ENCODE results near the gene QARS1.
A peak's percentile ranks its signal among the peaks of the same experiment; 100 is the strongest.

QARS1 gene

DNA sequence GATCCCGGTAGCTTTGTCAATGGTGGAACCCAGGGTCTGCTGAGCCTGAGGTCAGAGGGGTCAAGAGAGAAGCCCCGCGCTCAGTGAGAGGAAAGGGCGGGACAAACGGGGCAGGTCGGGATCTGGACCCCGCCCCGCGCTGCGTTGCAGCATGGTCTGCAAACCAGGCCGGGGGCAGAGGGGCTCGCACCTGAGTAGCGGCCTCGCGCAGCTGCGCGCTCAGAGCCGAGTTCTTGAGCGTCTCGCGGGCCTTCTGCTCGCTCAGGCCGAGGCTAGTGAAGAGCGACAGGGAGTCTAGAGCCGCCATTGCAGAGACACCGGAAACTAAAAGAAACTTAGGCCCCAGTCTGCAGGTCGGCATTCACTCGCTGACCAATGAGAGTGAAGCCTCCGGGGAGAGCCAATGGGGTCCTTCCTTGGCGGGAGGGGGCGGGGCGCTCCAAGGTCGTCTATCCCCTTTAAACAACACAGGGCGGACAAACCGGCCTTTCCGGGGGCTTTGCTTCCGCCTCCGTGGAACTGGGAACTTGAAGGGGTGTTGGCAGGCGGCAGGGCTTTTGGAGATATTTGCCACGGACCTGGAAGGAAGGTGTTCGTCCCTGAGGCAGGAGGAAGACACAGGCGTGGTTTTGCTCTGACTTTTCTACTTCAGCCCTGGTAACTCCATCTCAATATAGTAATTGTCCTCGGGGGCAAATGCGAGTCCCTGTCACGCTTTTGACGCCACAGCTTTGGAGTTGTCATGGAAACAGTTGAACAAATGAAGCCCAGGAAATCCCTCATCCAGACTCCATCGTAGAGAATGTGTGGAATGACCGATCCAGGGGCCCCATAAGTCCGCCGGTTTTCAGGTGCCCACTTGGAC lies at the start of gene QARS1:
QARS1 (minus strand) TSS at position 331 of the 865 bp plus-strand sequence; CDS start at position 307, 24 bp downstream.
- peak; percentile 96 for DNase-seq

DNA sequence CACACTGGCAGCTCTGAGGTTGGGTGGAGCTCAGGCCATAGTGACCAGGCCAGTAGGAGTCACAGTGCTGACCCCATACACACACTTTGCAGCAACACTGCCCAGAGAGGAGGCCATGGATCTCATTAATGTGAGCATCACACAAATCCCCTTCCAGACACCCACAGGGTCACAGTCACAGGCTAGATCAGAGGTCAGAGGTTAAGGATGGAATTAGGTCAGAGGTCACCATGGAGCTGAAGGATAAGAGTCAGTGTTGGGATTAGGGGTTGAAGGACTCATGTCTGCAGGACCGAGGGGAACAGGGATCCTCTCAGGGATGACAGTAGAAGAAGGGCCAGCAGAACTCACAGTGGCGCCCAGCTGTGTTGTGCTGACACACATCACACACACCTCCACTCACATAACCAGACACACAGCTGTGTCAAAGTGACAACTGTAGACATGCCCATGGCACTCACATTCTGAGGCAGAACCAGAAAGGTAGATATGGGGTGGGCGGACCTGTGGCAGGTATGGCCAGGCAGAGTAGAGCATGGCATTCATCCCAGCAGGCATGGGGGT lies 48.9 kb upstream of the QARS1 start:
- DNase-seq, result no peak

DNA sequence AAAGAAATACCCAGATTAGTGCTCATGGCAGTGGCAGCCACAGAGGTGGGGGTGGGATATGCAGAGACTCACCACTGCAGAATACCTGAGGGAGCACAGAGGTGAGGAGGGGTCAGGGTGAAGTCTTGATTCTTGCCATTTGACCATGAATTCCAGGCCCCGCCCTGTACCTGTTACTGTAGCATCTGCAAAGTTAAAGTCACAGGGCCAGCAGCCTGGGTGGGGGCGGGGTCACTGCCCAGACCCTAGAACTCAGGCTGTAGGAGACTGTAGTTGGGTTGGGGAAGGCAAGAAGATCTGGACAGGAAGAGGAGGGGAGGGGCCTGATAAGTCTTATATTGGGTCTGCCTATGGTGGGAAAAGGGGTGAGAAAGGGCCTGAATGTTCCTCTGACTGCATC lies 47.1 kb upstream of the QARS1 start:
- DNase-seq, result no peak

DNA sequence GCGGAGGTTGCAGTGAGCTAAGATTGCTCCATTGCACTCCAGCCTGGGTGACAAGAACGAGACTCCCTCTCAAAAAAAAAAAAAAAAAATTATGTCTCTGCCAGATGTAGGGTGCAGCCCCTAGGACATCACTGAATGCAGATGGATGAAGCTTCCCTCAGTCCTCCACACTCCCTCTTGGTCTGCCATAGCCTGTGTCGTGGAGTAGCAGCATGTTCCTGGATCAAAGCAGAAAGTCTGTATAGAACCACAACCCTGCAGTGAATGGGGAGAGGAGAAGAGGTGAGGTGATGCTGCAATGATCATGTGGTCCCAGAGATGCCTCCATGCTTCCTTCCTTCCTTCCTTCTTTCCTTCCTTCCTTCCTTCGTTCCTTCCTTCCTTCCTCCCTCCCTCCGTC lies 43.6 kb upstream of the QARS1 start:
- no peak for DNase-seq

DNA sequence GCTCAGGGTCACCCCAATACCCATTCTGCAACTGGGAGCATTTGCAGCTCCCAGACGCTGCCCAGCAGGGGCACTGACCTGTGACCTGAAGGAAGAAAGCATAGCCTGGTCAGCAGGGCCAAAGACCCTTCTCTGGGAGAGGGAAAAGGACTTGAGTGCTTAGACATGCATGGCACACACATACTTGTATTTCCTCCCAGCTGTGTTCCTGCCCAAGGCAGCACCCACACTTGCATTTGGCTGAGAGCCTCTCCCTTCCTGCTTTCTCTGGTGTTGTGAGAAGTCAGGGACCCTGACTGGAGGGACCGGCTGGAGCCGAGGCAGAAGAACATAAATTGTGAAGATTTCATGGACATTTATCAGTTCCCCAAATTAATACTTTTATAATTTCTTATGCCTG lies 35.5 kb upstream of the QARS1 start:
- DNase-seq, result no peak

DNA sequence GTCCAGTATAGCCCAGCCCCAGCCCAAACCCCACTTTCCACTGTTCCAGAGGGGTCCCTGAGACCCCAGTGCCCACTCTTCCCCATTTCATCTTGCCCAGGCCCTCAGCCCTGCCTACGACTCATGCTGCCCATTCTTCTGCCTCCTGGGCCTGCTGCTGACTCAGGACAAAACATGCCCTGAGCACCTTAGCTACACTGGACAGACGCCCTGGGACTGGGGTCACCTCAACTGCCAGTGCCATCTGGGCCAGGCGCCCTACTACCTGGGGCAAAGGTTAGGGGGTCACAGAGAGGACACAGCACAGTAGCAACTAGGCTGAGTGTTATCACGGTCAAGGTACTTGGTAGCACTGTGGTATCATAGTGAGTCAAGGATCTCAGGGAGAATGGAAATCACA lies 30.9 kb upstream of the QARS1 start:
- no peak for DNase-seq

DNA sequence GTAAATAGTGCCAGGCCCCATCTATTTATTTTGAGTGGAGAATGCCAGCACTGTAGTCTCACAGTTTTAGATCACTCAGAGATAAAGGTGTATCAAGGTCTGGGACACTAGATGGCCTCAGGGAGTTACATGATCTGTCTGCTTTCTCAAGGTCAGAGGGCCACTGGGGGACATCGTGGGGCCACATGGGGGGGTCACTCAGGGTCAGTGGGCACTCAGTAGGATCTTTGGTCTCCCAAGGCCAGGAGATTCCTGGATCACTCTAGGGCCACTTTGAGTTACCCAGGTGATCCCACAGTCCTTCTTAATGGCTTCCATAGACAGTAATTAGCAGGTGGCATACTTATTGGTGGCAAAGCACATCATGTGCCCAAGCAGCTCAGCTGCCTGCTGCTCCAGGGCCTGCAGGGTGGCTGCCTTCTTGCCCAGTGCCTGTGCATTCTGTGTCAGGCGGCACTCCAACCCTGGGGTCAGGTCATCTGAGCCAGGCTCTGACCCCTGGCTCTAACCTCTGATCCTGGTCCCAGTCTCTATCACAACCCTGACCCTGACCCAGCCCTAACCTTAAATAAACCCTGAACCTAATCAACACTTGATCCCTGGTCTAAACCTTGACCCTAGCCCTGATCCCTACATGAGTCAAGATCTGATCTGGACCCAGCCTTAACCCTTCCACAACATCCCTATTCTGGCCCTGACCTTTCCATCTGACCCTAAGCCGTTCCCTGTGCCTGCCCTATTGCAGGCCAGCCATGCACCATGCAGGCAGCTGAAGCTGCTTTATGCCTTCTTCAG lies 30.1 kb upstream of the QARS1 start:
- DNase-seq, result no peak

DNA sequence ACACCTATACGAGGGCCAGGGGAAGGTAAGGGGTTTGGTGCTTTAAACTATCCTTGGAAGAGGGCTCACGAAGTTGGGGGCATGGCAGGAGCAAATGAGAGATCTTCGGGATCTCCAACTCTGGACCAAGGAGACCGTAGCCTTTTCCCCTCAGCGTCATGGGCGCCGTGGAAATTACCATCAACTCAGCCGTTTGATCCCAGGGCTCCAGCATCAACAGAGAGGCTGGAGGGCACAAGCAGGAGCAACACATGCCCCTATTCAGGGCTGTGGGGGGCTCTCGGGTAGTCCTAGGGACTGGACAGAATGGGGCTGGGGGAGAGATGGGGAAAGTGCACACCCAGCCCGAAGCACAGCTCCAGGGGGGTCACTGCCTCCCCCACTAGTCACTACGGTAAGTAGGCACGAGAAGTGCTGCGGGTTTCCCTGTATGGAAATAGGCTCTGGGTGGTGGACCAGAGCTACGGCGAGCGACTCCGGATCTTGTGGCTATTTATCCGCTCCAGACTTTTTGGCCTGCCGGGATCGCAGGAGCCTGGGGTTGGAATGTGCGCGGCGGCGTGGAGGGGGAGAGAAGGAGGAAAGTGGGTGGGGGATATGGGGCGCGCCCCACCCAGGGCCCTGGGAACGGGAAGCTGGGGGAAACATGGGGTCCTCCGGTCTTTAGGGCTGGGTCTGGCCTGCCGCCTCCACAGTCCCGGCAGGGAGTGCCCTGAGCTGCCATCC lies 28.8 kb upstream of the QARS1 start:
- DNase-seq, result peak; percentile 92

DNA sequence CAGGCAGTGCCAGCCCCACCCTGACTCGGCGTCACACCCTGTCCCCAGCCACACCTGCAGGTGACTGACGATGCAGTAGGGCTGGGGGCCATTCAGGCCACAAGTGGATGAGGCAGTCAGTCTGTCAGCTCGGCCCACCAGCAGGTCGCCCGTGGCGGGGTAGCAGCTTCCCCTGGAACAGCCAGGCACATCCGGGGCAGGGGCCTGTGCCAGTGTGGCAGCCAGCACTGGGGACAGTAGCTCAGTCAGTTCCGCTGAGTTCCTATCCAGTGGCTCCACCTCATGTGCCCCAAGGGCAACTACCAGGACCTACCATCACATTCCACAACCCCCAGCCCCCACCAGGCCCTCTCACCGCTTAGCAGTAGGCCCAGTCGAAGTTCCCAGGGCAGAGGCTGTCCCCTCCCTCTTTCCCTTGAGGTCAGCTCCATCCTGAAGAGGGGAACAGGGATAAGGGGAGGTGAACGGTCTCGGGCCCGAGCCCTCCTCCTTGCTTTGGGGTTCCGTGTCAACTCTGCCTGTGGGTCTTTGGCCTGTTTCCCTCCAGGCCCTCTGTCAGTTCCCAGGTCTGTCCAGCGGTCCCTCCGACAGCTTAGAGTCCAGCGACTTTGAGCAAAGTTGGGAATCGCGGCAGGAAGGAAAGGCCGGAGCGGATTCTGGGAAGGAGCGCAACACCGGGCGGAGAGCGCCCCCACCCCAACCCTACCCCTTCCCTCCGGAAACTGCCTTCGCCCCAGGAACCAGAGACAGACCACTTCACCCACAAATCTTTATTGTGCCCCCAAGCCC lies 28.1 kb upstream of the QARS1 start, which contains the start of gene LAMB2:
LAMB2 (minus strand) TSS at position 614 of the 789 bp plus-strand sequence; CDS start at position 431, 183 bp downstream.
- peak; percentile 83 for DNase-seq

DNA sequence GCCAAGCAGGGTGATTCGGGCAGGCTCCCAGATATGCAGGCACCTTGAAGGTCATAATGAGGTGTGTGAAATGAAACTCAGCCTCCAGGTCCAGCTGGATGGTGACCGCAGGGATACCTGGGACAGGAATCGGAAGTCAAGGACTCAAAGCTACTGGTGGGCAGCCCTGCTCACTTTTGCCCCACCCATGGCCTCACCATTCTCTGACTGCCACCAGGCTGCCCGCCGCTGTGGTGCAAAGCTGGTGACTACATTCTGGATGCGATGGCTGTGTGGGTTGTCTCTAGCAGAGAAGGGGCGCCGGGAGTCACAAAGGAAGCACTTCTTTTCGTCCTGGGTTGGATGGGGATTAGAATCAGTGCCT lies 27.5 kb upstream of the QARS1 start:
- no peak for DNase-seq

DNA sequence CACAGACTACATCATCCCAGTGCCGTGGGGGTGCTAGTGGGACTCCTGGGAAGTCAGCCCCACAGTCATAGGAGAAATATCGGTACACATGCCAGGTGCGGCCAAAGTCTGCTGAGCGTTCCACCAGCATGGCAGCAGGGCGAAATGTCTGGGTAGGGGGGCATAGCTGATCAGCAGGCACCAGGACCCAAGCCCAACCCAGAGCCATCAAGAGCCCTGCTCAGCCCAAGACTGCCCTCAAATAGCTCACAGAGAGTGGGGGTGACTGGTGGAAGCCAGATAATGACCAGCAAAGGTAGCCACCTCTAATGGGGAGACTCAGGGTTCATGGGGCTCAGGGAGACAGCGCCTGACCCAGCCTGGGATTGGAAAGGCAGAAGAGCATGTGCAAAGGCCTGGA lies 27.0 kb upstream of the QARS1 start:
- no peak for DNase-seq

DNA sequence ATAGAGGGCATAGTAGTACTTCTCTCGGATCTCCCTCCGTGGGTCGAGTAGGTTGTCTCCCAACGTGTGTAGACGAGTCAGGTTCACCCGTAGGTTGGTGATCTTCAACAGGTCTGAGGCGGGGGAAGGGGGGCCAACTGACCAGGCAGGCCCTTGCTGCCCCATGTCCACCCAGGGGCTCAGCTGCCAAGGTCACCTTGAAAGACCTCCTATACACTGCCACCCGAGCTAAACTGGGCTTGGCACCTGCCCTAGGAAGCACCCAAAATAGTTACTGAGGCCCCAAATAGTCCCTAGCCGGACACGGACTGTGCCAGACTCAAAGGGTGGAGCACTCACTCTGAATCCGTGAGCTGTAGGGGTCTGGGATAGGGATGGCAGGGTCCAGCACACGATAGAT lies 26.5 kb upstream of the QARS1 start:
- no peak for DNase-seq

DNA sequence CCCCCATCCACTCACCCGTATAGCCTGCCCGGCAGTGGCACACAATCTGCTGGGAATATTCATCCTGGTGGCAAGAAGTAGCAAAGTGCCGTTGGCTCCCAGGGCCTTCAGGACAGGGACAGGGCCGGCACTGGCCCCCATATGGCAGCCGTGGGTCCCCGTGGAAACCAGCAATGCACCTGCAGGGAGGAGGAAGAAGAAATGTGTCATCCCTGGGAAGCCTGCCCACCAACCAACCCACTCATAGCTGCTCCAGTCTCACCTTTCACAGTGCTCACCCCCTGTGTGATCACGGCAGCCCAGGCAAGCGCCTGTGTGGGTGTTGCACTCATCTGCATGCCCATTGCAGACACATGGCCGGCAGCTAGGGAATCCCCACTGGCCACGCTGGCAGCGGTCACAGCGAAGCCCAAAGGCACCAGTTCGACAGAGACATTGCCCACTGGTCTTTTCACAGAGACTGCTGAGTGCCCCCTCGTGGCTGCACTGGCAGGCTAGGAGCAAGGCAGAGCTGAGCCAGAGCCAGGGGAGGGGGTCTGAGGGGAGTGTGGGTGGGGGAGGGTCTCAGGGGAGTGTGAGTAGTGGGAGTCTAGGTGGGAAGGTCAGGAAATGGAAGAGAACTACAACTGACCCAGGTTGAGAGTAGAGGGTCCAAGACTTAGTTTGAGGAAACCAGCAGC lies 20.6 kb upstream of the QARS1 start:
- no peak for DNase-seq

DNA sequence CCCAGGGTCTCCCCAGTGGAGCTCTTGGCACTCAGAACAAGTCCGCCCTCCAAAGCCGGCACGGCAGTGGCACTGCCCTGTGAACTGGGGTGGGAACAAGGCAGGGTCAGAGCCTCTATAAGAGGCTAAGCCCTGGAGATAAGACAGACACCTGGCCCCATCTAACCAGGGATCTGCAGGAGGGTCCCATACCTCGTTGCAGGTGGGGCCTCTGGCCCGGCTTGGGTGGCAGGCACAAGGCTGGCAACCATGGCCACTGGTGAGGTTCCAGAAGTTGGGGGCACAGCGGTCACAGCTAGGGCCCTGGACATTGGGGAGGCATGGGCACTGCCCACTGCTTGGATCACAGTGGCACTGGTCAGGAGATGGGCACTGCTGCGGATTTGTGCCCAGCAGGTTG lies 19.6 kb upstream of the QARS1 start:
- no peak for DNase-seq

DNA sequence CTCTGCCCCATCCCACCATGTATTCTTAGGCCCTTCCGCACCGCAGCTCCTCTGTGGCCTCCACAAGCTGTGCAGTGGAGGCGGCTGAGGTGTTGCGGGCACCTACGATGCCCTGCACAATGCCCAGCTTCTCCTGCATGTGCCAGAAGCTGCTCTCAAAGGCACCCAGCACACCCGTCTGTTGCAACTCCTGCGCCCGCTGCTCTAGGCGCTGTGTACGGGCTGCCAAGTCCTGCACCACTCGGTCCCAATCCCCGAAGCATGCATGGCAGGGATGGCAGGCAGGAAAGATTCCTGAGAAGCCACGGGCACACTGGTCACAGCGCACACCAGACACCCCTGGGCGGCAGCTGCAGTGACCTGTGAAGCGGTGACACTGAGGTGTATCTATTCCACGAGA lies 19.1 kb upstream of the QARS1 start:
- no peak for DNase-seq

DNA sequence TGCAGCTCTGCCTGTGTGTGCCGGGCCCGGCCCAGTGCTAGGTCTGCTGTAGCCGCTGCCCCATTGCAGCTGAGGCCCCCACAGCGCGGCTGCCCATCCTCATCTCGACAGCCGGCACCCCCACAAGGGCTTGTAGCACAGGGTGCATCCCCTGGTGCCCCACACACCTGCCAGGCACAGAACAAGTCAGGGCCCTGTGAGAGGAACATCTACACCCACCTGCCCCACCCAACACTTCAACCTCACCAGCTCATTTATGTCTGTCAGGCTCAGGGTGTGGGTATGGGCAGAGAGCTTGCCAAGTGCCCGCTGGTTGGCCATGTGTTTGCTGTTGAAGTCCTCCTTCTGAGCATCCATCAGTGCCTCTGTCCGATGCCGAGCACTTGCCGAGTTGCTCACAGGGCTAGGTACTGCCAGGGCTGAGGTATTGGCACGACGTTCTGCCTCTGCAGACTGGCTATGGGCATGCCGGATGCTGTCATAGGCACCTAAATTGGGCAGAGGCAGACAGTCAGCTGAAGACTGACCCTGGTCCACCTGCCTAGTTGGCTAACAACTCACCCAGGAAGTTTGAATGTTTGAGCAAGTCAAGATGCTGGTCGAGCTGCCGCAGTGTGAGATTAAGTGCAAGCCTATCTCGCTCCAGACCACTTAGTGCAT lies 18.5 kb upstream of the QARS1 start:
- DNase-seq, result no peak

DNA sequence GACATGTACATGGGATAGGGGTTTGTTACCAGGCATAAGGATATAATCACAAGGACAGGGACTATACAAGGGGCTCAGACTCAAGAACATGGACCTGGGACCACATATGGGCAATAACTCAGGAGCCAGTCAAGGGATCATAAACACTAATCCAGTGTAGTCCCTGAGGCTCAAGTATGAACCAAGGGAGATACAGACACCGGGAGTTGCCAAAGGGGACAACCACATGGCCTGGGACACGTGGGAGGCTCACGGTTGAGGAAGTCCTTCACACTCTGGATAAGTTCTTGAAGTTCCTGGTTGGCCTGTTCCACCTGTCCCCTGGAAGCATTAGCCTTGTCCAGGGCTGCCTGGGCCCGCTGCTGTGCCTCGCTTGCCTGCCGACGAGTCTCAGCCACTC lies 17.9 kb upstream of the QARS1 start:
- no peak for DNase-seq

DNA sequence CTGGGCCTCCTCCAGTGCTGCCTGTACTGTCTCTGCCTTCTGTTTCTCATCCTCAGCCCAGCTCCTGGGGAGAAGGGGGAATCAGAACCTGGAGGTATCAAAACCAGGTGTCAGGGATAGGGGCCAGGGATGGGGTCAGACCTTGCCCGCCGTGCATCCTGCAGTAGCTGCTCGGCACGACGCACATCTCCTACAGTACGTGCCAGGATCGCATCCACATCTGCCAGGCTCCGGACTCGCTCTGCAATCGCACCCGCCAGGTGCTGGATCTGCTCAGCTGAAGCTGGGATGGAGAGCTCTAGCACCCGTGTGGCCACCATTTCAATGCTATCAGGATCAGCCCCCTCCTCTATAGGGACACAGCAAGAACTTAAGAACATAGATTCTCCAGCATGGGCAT lies 17.5 kb upstream of the QARS1 start:
- no peak for DNase-seq

DNA sequence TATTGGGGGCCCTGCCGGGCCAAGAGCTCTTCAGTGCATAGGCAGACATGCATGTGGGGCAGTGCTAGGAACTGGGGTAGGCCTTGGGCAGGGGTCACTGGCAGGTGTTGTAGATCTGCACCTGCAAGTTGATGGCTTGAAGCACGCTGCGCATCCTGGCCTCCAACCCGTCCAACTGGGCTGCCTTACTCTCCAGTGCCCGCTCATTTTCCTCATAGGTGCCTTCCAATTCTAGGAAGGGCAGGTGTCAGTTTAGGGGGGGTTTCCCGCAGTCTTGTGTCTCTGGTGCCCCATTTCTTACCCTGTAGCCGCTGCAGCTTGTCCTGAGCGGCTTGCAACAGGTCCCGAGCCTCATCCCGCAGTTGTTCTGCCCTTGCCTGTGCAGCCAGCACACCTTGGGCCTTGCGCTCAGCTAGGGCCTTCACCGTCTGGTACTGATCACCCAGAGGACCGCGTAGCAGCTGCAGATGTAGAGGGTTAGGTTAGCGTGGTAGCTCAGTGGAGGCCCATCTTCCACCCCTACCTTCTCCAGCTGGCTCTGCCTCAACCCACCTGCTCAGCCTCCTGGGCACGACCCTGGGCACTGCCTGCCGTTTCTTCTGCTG lies 16.7 kb upstream of the QARS1 start:
- DNase-seq, result no peak

DNA sequence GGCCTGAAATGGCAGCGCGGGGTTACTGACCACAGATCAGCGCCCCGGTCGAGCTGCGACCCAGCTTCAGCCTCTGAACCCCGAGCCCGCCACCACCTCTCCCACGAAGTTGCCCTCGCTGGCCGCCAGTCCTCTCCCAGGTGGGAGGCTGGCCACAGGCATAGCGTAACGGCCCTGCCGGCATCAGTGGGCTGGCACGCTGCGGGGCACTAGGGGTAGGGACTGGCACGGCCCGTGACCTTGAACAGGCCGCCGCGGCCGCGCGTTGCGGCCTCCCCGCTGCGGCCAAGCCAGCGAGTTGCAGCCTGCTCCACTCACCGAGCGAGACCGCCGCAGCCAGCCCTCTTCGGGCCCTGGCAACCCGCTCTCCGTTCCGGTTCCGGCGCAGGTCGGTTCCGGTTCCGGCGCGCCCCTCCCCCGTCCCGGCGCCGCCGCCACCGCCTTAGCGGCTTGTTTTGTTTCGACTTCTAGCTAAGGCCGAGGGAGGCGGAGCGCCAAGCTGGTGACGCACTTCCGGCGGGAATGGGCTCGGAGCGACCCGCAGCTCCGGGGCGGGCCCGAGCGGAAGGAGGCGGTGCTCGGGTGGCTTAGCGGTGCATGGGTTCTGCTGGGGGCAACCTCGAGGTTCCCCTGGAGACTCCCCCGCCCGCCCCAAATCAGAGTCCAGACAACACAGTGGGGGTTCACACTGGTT lies 16.0 kb upstream of the QARS1 start, which contains the start of gene USP19:
USP19 (minus strand) TSS at position 386 of the 694 bp plus-strand sequence. CDS start 1,678 bp downstream, outside the sequence.
- DNase-seq, result peak; percentile 96
